H9 (cell line): ENCODE results near the gene ZNF354C. TPM values are rescaled to one million over a fixed set of nuclear protein-coding genes. Genes with fewer than 3 reads are reported as not detected.

Source experiments
- DNase-seq: peaks from one replicate; pipeline ENCODE4 v3.0.0-alpha.2; 2017
- H2AFZ ChIP-seq: one replicate; pipeline ENCODE4 v1.6.1; 2013; ENCODE audit warnings: mild to moderate bottlenecking, low read length, control low read depth, moderate library complexity
- H2AK5ac ChIP-seq: 2 replicates; pipeline ENCODE4 v1.6.1; 2013; ENCODE audit warnings: low read length, control low read depth, mixed read lengths; ENCODE audit not compliant: insufficient read length
- H2BK120ac ChIP-seq: one replicate; pipeline ENCODE4 v1.6.1; 2013; ENCODE audit warnings: low read depth, mild to moderate bottlenecking, low read length, control low read depth, inconsistent platforms; ENCODE audit not compliant: poor library complexity, severe bottlenecking
- H2BK12ac ChIP-seq: 2 replicates; pipeline ENCODE4 v1.6.1; 2013; ENCODE audit warnings: low read length, control low read depth, mixed read lengths, low read depth; ENCODE audit not compliant: insufficient read length
- H2BK15ac ChIP-seq: 2 replicates; pipeline ENCODE4 v1.6.1; 2013; ENCODE audit warnings: low read depth, low read length, control low read depth
- H2BK20ac ChIP-seq: one replicate; pipeline ENCODE4 v1.6.1; 2013; ENCODE audit warnings: low read depth, mild to moderate bottlenecking, low read length, control low read depth, inconsistent platforms; ENCODE audit not compliant: poor library complexity, severe bottlenecking
- H2BK5ac ChIP-seq: 2 replicates; pipeline ENCODE4 v1.6.1; 2013; ENCODE audit warnings: low read length, control low read depth, mixed read lengths; ENCODE audit not compliant: insufficient read length
- H3K14ac ChIP-seq: 2 replicates; pipeline ENCODE4 v1.6.1; 2013; ENCODE audit warnings: low read length, control low read depth; ENCODE audit not compliant: insufficient read depth
- H3K18ac ChIP-seq: 2 replicates; pipeline ENCODE4 v1.6.1; 2013; ENCODE audit warnings: low read depth, mild to moderate bottlenecking, mixed read lengths, low read length, control low read depth; ENCODE audit not compliant: insufficient read length
- H3K23ac ChIP-seq: 2 replicates; pipeline ENCODE4 v1.6.1; 2013; ENCODE audit warnings: low read length, control low read depth, mixed read lengths, low read depth; ENCODE audit not compliant: insufficient read length
- H3K23me2 ChIP-seq: 2 replicates; pipeline ENCODE4 v1.6.1; 2013; ENCODE audit warnings: low read depth, mild to moderate bottlenecking, mixed read lengths, low read length, control low read depth; ENCODE audit not compliant: insufficient read length, poor library complexity, severe bottlenecking
- H3K27ac ChIP-seq: 2 replicates; pipeline ENCODE4 v1.5.1; 2013; ENCODE audit warnings: low read length, control low read depth, mixed read lengths, low read depth; ENCODE audit not compliant: insufficient read length
- H3K27me3 ChIP-seq: 2 replicates; pipeline ENCODE4 v1.6.1; 2013; ENCODE audit warnings: low read length, control low read depth, inconsistent platforms; ENCODE audit not compliant: insufficient read depth
- H3K4ac ChIP-seq: 2 replicates; pipeline ENCODE4 v1.6.1; 2013; ENCODE audit warnings: low read depth, mild to moderate bottlenecking, control low read depth, inconsistent platforms, low read length, moderate library complexity
- H3K4me1 ChIP-seq: 2 replicates; pipeline ENCODE4 v1.6.1; 2013; ENCODE audit warnings: low read length, control low read depth, inconsistent platforms; ENCODE audit not compliant: insufficient read depth
- H3K4me2 ChIP-seq: 2 replicates; pipeline ENCODE4 v1.6.1; 2013; ENCODE audit warnings: low read length, control low read depth, mixed read lengths; ENCODE audit not compliant: insufficient read length, insufficient read depth
- H3K56ac ChIP-seq: 2 replicates; pipeline ENCODE4 v1.6.1; 2013; ENCODE audit warnings: low read depth, mild to moderate bottlenecking, mixed read lengths, low read length, control low read depth; ENCODE audit not compliant: insufficient read length
- H3K79me1 ChIP-seq: 2 replicates; pipeline ENCODE4 v1.6.1; 2013; ENCODE audit warnings: low read depth, mild to moderate bottlenecking, moderate library complexity, low read length, control low read depth, inconsistent platforms; ENCODE audit not compliant: insufficient read depth, poor library complexity, severe bottlenecking
- H3K79me2 ChIP-seq: 2 replicates; pipeline ENCODE4 v1.6.1; 2013; ENCODE audit warnings: low read length, control low read depth, inconsistent platforms; ENCODE audit not compliant: insufficient read depth
- H3K9ac ChIP-seq: 2 replicates; pipeline ENCODE4 v1.6.1; 2013; ENCODE audit warnings: low read length, control low read depth, mixed read lengths; ENCODE audit not compliant: insufficient read length; ENCODE audit errors: extremely low read depth
- H3K9me3 ChIP-seq: one replicate; pipeline ENCODE4 v1.6.1; 2013; ENCODE audit warnings: low read depth, low read length, inconsistent platforms; ENCODE audit not compliant: control insufficient read depth
- H3T11ph ChIP-seq: one replicate; pipeline ENCODE4 v1.6.1; 2013; ENCODE audit warnings: mild to moderate bottlenecking, low read length, control low read depth, inconsistent platforms
- H4K20me1 ChIP-seq: one replicate; pipeline ENCODE4 v1.6.1; 2013; ENCODE audit not compliant: control insufficient read depth, insufficient read length, insufficient read depth
- H4K5ac ChIP-seq: 2 replicates; pipeline ENCODE4 v1.6.1; 2013; ENCODE audit warnings: low read depth, mild to moderate bottlenecking, mixed read lengths, low read length, control low read depth; ENCODE audit not compliant: insufficient read length
- H4K8ac ChIP-seq: replicated peaks from 2 replicates; pipeline ENCODE4 v1.6.1; 2013; ENCODE audit warnings: low read length, control low read depth, mixed read lengths, low read depth; ENCODE audit not compliant: insufficient read length
- H4K91ac ChIP-seq: 2 replicates; pipeline ENCODE4 v1.6.1; 2013; ENCODE audit warnings: low read depth, mild to moderate bottlenecking, moderate library complexity, mixed read lengths, low read length, control low read depth; ENCODE audit not compliant: insufficient read length
- H3K27ac Mint-ChIP-seq, 3 experiments: 2 replicates in 2 of 3; 3 replicates in 1 of 3; pipeline ENCODE4 v1.8.0; 2020 to 2021; ENCODE audit warnings: mixed read lengths in 3 of 3, mild to moderate bottlenecking in 1 of 3, moderate library complexity in 1 of 3
- H3K27me3 Mint-ChIP-seq: 2 replicates; pipeline ENCODE4 v1.8.0; 2021; ENCODE audit warnings: low read depth, mild to moderate bottlenecking, moderate library complexity, mixed read lengths
- H3K36me3 Mint-ChIP-seq, 3 experiments: 2 replicates in 2 of 3; 3 replicates in 1 of 3; pipeline ENCODE4 v1.8.0; 2020 to 2021; ENCODE audit warnings: low read depth in 3 of 3, mixed read lengths in 3 of 3; ENCODE audit not compliant: insufficient read depth in 1 of 3
- H3K4me1 Mint-ChIP-seq, 2 experiments: 2 replicates each; pipeline ENCODE4 v1.8.0; 2020; ENCODE audit warnings: mixed read lengths in 2 of 2
- H3K4me3 Mint-ChIP-seq, 2 experiments: 2 replicates in 1 of 2; 3 replicates in 1 of 2; pipeline ENCODE4 v1.8.0; 2020 to 2021; ENCODE audit warnings: mild to moderate bottlenecking in 2 of 2, mixed read lengths in 2 of 2, moderate library complexity in 1 of 2
- H3K9me3 Mint-ChIP-seq, 2 experiments: 2 replicates in 1 of 2; 3 replicates in 1 of 2; pipeline ENCODE4 v1.8.0; 2020; ENCODE audit warnings: mild to moderate bottlenecking in 2 of 2, mixed read lengths in 2 of 2, moderate library complexity in 1 of 2
- CTCF ChIP-seq: fragments of 200-600 bp; sonication (generic); conservative IDR thresholded peaks from 3 replicates; pipeline ENCODE4 v1.8.0; 2021; ENCODE audit warnings: antibody characterized with exemption, mild to moderate bottlenecking
- WGBS: extraction: QIAGEN DNeasy Blood & Tissue Kit; methylation state at CpG from one replicate; pipeline ENCODE4 v1.1.7; 2013; ENCODE audit warnings: missing lambda C conversion rate, low lambda C conversion rate, mixed read lengths; ENCODE audit not compliant: insufficient read length; ENCODE audit errors: extremely low coverage; 5-methylcytosine and 5-hydroxymethylcytosine counted together
- total RNA-seq: library from RNA; stranded (reverse); gene quantifications from 2 replicates; pipeline ENCODE4 v1.2.1, GENCODE V29; 2021

Gene ZNF354C
- total RNA-seq, 1 experiment from 2014 or later: 5.4 TPM

DNA sequence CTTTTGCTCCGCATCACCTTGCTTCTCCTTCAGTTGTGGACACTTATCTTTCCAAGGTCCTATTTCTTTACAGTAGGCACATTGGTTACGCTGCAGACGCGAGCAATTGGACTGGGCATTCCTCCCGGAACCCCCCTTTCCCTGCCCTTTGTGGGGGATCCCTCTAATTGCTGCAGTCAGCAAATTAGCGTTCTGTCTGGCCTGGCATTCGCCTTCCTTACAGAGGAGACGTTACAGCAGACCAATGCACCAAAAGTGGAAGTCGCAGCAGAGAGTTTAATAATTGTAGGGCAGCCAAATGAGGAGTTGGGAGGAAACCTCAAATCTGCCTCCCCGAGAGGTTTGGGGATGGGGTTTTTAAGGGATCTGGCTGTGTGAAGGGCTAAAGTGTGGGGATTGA is 5.3 kb upstream of the ZNF354C start:
- Histone ChIP-seq H4K91ac (no peak overlapping the region), H3K18ac (no peak overlapping the region), H3T11ph (no peak overlapping the region), H4K20me1 (no peaks in the 10 kb centered on the region), H3K9me3 (peaks cover 31% of the 10 kb centered on the region), H2BK12ac (no peak overlapping the region), H2BK5ac (no peak overlapping the region), H3K23ac (no peak overlapping the region), H3K9ac (no peak overlapping the region), H3K4me2 (no peak overlapping the region), H2BK20ac (no peak overlapping the region), H3K56ac (no peak overlapping the region), H3K4ac (no peak overlapping the region), H2BK120ac (no peak overlapping the region), H3K79me1 (no peaks in the 10 kb centered on the region), H3K79me2 (no peaks in the 10 kb centered on the region), H3K27ac (no peak overlapping the region), H4K8ac (no peak overlapping the region), H3K23me2 (no peaks in the 10 kb centered on the region), H3K4me1 (no peaks in the 10 kb centered on the region), H2BK15ac (no peak overlapping the region), H3K14ac (no peak overlapping the region), H2AK5ac (no peak overlapping the region), H3K27me3 (no peaks in the 10 kb centered on the region), H4K5ac (no peak overlapping the region), H2AFZ (no peak overlapping the region)
- Mint-ChIP-seq H3K4me3 (no peak overlapping the region), H3K36me3 (peaks cover 0 to 12% (median 8%) of the 10 kb centered on the region in 3 experiments; a peak in 4 of 7 replicates), H3K27ac (no peak overlapping the region; a peak in 1 of 7 replicates), H3K4me1 (no peaks in the 10 kb centered on the region), H3K9me3 (peaks cover 60 to 71% of the 10 kb centered on the region in 2 experiments), H3K27me3 (peaks cover 27% of the 10 kb centered on the region)
- TF ChIP-seq CTCF: no peak
- no peak for DNase-seq
- no CpG with 5 or more reads among the region's 10 CpGs for WGBS
